Activated T-cell treated with anti-CD3 and anti-CD28 coated beads for 48 hours (primary cell): ENCODE data around the gene ZSWIM1.
"Not testable (repeated sequence)": the region's sequence is repeated elsewhere in the genome, so short reads cannot be mapped to it uniquely, and the experiment has no call there.

ENCODE experiments used
- DNase-seq: peaks from one replicate; pipeline ENCODE4 v3.0.0-alpha.2; 2020; ENCODE audit warnings: low read depth

ZSWIM1 gene

GRCh38 chr20:45857114-45857881 lies 23.7 kb upstream of the ZSWIM1 start, which contains the start of the genes ACOT8 and ZSWIM3:
Gene ACOT8, minus strand, starts transcription at chr20:45857392. Its CDS starts 77 bp downstream, at chr20:45857315.
Gene ZSWIM3, plus strand, starts transcription at chr20:45857614. Its CDS starts 212 bp downstream, at chr20:45857826.
- peak; percentile 80 for DNase-seq

- DNase-seq: peak; percentile 47
These were observed 23.2 kb upstream of the ZSWIM1 start for GRCh38 chr20:45857882-45858216.

DNA sequence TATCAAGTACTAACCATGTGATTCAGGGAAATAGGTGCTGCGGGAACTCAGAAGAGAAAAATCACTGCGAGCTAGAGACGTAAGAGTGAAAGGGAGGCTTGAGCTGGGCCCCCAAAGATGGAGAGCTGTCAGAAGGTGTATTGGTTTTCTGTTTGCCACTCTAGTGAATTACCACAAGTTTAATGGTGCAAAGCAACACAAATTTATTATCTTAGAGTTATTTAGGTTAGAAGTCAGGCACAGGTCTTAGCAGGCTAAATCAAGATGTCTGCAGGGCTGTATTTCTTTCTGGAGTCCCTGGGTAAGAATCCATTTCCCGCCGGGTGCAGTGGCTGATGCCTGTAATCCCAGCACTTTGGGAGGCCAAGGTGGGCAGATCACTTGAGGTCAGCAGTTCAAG lies 21.1 kb upstream of the ZSWIM1 start:
- DNase-seq: no peak

GRCh38 chr20:45860560-45861220 lies 20.3 kb upstream of the ZSWIM1 start:
- no peak for DNase-seq

- DNase-seq: no peak
These were observed 19.6 kb upstream of the ZSWIM1 start for GRCh38 chr20:45861221-45862075.

- no peak for DNase-seq
These were observed 17.2 kb upstream of the ZSWIM1 start for GRCh38 chr20:45863543-45864470.

DNA sequence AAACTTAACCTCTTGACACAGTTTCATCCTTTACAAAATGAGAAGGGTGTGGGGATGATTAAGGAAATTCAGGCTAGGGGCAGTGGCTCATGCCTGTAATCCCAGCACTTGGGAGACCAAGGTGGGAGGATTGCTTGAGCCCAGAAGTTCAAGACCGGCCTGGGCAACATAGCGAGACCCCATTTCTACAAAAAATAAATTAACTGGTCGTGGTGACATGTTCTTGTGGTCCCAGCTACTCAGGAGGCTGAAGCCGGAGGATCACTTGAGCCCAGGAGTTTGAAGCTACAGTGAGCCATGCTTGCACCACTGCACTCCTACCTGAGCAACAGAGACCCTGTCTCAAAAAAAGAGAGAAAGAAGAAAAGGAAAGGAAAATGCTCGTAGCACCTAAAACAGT lies 14.6 kb upstream of the ZSWIM1 start:
- DNase-seq: no peak

- no peak for DNase-seq
These were observed 13.8 kb upstream of the ZSWIM1 start for GRCh38 chr20:45867136-45867818.

- DNase-seq: no peak
These were observed 13.2 kb upstream of the ZSWIM1 start for GRCh38 chr20:45867819-45868176.

DNA sequence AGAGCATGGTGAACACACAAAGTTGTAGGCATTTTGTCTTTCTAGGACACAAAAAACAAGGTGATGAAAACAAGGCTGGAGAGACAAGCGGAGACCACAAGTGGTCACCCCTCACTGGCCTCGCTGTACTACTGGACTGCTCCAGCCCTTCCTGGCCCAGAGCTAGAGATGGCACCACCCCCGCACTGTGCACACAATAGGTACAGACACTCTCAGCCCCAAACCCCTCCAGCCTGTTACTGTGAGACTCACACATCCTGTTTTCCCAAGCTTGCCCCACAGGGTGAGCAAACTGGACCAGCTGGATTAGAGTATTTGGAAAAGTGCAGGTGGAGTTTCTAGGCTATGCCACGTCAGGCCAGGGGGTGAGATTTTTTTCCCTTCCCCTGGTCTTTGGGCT lies 8.4 kb upstream of the ZSWIM1 start:
- no peak for DNase-seq

- no peak for DNase-seq
These were observed 7.5 kb upstream of the ZSWIM1 start for GRCh38 chr20:45873409-45874103.

DNA sequence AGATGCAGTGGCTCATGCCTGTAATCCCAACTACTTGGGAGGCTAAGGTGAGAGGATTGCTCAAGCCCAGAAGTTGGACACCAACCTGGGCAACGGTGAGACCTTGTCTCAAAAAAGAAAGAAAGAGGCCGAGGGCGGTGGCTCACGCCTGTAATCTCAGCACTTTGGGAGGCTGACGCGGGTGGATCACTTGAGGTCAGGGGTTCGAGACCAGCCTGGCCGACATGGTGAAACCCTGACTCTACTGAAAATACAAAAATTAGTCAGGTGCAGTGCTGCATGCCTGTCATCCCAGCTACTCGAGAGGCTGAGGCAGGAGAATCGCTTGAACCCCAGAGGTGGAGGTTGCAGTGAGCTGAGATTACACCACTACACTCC lies 6.9 kb upstream of the ZSWIM1 start:
- not testable (repeated sequence) for DNase-seq

- DNase-seq: no peak
These were observed 6.5 kb upstream of the ZSWIM1 start for GRCh38 chr20:45874576-45874975.

DNA sequence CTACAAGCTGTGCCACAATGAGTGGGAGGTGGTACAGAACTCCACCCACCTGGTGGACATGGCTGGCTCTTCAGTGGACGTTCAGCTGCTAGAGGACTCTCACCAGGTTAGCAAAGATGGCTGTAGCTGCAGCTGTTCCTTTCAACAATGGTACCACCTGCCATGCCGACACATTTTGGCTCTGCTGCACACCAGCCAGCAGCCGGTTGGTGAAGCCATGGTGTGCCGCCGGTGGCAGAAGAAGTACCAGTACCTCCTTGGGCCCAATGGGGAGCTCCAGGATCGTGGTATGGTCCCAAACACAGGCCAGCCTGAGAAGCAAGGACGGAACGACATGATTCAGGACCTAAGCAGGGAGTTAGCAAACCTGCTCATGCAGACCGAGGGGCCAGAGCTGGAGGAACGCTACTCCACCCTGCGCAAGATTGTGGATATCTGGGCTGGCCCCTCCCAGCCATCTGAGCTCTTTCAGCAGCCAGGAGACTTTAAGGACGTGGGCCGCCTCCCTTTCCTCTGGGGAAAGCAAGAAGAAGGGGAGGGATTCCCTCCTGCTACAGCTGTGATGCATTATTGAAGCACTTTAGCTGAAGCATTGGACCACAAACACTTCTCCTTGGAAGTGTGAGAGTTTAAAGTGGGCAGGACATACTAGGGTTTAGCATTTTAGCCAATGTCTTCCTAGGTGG lies 2.8 kb upstream of the ZSWIM1 start:
- DNase-seq: no peak

- no peak for DNase-seq
These were observed 1.6 kb downstream of the ZSWIM1 start for GRCh38 chr20:45882469-45883099.

DNA sequence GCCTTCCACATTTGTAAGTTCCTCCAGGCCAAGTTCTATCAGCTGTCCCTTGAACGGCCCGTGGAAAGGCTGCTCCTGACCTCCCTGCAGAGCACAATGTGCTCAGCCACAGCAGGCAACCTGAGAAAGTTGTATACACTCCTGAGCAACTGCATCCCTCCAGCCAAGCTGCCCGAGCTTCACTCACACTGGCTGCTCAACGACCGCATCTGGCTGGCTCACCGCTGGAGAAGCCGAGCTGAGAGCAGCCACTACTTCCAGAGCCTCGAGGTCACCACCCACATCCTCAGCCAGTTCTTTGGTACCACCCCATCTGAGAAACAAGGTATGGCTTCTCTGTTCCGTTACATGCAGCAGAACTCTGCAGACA lies 2.1 kb downstream of the ZSWIM1 start:
- no peak for DNase-seq

DNA sequence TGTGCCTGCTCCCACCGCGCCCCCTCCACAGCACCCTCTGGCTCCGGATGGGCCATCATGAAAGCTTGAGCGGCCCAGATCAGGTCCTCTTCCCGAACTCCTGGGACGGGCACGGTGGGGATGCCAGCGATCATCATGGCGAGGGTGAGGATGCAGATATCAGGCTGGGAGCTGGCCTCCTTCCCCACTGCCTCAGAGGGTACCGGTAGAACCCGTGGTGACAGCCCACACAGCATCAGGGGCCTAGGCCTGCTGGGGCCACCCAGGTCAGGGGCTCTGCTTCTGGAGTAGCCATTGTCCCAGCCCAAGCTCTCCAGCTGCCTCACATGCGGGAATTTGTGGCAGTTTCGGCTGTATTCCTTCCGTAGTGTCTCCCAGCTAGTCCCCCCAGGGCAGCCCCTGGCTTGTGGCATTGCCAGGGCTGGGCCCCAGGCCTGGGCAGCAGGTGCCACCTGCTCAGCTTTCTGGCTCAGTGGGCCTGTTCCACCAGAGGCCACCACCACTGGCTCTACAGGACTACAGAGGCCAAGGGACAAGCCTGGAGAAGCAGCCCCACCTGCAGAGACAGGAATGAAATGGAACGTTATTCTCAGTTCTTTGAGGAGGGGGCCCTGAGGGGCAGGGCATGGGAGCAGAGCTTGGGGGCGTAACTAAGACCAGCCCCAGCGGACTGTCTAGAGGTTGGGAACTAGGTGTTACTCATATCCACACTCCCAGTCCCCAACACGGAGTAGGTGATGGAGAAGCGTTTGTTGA lies 5.7 kb downstream of the ZSWIM1 start:
- no peak for DNase-seq

DNA sequence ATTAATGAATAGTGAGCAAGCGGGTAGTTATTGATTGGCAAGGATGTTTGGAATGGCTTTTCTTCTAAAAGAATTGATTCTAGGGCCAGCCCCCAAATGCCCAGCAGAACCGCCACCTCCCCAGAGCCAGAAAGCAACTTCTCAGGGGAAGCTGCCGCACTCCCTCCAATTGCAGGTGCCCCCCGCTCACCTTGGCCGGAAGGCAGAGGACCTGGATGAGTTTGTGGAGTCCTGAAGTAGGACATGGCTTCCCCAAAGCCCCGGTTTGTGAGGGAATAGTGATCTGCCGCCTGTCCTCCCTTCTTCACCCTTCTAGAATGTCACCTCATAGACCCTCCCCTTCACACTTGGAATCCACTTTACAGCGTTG lies 6.3 kb downstream of the ZSWIM1 start, which contains the start of gene SPATA25:
Gene SPATA25, minus strand, starts transcription at position 277 of the 370 bp plus-strand sequence. Its CDS starts 32 bp downstream, at position 245.
- no peak for DNase-seq

GRCh38 chr20:45888681-45889080 lies 7.7 kb downstream of the ZSWIM1 start:
- DNase-seq: no peak
